GM21529 (cell line): ENCODE measurements around the gene SPINK2.

Source experiments
- ATAC-seq: cut with Tn5 transposase; IDR thresholded peaks from one replicate; pipeline ENCODE4 v1.9.1; 2021; ENCODE audit not compliant: unreplicated experiment

SPINK2 gene

DNA sequence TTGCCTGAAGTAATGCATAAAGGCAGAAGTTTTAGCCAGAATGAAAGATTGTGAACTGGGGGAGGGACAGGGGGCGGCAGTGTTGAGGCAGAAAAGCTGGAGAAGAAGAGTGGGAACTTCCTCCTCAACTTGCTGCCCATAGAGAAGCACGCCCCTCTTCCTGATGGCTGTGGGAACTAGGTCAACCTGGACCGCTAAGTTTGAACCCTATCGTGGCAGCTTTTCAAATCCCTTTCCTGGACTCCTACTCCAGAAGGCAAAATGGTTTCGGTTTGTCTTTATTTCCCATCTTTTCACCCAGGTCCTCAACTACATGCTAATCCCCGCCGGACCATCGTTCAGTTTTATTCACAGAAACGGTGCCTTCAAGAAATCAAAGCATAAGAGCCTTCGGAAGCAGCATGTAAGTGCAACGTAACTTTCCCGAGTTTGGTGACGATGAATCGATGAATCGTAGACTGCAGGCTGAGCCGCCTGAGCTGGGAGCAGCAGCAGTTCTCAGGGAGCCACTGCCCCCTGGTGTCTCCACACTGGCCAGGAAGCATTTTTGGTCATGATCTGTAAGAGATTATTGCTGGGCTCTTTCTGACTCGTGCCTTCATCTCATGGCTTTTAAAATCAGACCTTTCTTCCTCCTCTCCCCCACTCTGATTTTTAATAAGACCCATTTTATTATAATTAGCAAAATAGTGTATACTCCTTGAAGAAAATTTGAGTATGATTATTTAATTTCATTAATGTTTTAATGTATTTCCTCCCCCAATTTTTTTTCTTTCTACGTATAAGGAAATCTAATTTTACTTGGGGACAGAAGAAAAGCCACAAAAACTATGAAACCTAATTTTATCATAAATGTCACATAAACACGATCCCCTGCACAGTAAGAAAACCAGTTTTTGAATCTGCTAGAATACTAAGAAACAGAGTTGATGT lies 21.4 kb downstream of the SPINK2 start:
- peak; percentile 91 for ATAC-seq

DNA sequence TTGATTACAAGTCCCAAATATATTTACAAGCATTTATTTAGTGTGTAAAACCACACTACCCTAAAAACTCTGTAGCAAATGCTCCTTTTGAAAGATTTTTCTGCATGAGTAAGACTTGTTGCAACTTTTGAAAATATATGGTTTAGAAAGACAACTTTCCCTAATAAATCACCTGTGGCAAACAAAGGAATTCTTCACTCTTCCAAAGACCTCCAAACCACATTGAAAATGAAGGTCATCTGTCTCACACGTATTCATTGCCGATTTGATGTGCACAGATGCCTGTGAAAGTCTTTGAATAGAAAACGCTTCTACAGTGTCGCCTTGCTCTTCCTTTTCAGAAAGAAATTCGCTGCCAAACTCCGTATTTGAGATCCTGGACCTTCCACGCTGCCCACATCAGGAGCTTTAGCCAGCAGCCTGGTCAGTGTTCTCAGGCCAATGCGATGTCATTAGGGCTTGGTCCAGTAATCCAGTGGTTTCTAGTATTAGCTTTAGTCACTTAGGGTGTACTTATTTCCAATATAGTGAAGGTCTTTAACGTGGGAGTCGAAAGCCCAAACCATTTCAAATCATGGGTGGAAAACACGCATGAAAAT lies 22.2 kb downstream of the SPINK2 start:
- no peak for ATAC-seq

DNA sequence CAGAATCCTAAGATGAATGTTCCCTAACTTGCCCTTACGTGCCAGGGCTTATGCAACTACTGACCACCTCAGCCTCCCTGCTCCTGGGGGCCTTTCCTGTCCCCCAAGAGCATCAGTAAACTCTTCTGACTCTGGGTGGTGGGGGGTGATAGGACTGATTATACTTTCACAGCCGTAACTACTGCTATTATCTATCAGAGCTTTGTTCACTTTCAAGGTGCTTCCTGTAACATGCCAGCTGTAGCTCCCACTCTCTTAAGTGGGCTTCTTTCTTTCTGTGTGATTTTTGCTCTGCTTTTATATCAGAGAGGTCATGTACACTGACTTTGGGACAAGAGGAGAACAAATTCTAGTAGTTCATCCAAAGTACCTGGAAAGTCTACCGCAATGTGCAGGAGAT lies 25.3 kb downstream of the SPINK2 start:
- ATAC-seq: no peak

DNA sequence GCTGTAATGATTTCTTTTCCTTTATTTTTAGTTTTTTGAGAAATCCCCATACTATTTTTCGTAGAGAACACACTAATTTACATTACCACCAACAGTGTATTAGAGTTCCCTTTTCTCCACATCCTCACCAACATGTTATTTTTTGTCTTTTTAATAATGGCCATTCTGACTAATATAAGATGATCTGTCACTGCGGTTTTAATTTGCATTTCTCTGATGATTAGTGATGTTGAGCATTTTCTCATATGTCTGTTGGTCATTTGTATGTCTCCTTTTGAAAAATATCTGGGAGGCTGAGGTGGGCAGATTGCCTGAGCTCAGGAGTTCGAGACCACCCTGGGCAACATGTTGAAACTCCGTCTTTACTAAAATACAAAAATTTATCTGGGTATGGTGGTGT lies 30.2 kb downstream of the SPINK2 start:
- ATAC-seq: no peak

DNA sequence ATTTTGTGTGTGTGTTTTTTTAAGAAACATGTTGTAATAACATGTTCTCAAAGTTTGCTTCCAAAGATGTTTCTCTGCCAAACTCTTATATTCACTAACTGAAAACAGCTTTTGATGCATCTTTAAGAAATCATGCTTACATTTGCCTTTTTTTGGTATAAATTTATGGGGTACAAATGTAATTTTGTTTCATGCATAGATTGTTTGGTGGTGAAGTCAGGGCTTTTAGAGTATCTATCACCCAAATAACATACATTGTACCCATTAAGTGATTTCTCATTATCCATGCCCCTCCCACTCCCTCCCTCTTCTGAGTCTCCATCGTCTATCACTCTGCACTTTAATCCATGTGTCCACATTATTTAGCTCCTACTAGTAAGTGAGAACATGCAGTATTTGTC lies 30.8 kb downstream of the SPINK2 start:
- no peak for ATAC-seq

DNA sequence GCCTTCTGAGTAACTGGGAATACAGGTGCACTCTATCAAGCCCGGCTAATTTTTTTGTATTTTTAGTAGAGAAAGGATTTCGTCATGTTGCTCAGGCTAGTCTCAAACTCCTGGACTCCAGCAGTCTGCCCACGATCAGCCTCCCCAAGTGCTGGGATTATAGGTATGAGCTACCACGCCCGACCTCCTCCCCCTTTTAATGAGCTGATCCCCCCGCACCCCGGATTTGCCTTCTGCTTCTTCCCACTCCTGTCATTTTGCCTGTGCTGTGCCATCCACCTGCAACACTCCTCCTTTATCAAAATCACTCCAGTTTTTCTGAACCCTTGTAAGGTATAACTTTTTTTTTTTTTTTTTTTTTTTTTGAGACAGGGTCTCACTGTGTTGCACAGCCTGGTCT lies 33.4 kb downstream of the SPINK2 start:
- no peak for ATAC-seq

DNA sequence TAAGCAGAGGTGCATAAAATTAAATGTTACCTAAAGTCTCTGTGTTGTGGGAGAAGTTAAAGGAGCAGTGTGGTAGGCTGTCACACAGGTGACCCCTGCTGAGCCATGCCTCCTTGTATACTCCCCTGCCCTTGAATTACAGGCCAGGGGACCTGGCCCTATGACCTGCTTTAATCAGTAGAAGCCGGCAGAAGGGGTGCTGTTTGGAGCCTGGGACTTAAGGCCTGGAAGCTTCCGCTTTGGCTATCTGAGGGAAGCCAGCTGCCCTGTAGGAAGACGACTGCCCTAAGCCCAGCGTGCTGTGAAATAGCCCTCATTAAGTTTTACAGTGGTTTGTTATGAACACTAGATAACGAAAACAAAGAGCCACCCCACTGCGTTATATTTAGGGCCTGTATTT lies 34.1 kb downstream of the SPINK2 start:
- ATAC-seq: no peak

DNA sequence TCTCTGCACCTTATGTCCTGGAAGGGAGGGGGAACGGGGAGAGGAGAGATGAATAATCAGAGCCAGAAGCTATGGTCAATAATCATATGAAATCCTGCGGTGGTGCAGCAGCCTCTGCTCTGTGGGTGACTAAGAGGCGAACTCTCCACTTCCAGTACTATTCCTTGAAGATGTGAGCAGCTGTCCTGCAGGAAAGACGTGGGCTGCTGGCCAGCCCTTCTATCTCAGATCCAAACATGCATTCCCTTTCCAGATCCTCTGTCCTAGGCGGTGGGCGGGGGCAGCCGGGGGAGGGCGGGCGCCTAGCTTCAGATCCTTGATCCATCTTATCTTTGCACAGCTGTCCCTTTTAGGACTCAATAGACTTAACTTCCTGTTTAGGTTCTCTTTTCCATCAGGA lies 34.5 kb downstream of the SPINK2 start:
- ATAC-seq: no peak

DNA sequence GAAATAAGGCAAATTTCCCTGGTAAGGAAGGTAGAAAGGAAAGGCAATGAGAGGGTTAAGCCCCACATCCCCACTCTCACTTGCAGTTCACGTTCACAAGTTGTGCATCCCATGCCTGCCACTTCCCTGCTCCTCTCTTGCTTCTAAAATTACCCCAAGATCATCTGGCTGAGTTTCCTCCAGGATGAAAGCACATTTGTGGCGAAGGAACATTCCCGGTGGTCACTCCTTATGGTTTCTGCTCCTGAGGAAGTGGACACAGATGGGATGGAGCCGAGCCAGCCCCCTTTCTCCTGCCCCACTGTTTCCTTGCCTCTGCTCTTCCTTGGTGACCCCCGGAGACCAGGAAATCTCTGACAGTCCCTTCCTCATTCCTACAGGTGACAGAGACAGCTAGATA lies 37.5 kb downstream of the SPINK2 start:
- ATAC-seq: no peak

DNA sequence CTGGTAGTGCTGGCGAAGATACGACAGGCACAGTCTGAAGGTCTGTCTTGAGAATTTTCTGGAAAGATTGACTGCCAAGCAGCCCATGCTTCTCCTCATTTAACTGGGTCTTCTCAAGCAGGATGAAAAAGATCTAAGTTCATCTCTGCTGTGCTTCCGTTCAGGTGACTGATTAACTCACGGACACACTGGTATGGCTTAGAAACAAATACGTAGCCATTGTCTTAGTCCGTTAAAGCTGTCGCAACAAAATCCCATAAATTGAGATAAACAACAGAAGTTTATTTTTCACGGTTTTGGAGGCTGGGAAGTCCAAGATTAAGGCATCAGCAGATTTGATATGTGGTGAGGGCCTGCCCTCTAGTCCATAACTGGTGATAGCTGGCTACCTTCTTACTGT lies 39.5 kb downstream of the SPINK2 start:
- ATAC-seq: no peak

DNA sequence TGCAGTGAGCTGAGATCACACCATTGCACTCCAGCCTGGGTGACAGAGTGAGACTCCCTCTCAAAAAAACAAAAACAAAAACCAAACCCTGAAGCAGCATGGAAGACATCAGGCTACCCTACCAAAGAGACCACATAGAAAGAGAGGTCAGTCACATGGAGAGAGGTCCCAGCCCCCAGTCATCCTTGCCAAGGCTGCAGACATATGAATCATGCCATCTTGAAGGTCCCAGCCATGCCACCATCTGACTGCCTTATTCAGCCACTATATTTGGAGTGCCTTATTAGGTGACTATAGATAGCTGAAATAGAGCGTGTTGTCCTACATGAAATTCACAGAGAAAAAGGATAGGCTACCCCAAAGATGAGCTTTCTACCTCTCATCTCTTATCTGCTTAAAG lies 48.2 kb downstream of the SPINK2 start:
- ATAC-seq: no peak

DNA sequence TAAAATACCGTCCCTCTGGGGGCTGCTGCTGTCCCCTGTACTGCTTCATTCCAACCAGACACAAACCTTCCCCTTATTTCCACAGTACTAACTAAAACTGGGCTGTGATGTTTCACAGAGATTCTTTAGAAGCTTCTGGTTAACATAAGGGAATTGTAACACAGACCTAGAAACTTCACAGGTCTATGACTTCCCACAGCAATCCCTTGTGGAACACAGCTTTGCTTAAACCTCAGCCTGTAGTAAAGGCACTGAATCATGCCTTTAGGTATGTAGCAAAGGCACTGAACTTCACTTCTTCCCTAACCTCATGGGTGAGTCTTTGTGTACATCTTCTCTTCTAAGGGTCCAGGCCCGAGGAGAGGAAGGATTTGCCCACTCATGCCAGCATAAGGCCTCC lies 49.4 kb downstream of the SPINK2 start:
- ATAC-seq: no peak

DNA sequence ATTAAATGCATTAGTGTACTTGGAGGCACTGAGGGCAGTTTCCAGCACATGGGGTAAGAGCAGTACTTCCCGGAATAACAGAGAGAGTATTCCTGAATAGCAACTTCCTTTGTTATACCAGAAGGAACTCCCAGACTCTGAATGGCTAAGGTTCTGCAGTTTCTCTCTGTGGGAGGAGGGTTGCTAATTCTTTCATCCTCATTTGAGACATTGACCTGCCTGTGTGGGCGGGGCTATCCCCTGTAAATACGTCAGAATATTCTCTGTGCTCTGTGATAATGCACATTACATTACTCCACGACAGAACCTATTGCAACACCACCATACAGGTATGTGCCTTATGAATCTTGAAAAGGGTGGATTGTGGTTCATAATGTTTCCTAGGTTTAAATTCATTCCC lies 52.7 kb downstream of the SPINK2 start:
- ATAC-seq: no peak

DNA sequence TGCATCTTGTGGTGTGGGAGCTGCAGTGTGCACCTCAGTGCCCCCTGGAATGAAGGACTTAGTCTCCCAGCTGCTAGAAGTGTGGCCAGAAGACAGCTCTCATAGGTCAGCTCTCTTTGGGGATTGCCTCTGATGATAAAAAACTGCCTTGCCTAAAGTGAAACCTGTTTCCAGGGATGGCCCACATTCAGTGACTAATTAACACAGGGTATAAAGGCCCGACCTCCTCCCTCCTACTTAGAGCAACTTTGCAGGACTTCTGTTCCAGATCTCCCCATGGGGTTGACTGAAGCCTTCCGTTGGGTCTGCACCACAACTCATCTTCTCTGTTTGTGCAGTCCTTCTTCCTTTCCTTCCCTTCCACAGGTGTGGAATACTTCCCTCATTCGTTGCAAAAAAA lies 53.2 kb downstream of the SPINK2 start:
- ATAC-seq: no peak

DNA sequence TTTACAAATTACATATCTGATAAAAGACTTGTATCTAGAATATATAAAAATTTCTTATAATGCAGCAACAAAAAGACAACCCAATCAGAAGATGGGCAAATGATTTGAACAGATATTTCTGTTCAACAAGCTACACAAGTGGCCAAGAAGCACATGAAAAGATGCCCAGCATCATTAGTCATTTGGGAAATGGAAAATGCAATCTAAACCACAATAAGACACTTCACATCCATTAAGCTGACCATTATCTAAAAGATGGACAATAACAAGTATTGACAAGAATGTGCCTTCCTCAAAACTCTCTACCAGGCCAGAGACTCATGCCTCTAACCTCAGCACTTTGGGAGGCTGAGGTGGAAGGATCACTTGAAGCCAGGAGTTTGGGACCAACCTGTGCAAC lies 53.9 kb downstream of the SPINK2 start:
- no peak for ATAC-seq

DNA sequence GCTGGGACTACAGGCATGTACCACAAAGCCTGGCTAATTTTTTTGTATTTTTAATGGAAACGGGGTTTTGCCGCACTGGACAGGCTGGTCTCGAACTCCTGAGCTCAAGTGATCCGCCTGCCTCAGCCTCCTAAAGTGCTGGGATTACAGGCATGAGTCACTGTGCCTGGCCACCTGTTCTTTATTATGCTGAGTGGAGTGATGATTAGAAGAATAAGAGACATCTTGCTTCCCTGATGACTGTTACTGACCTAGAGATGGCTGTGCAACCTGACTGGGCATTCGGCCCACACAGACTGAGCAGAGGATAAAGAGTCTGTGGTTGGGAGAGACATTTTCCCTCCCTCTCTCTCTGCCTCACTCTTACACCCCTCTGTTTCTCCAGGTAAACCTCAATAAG lies 56.7 kb downstream of the SPINK2 start:
- ATAC-seq: no peak

DNA sequence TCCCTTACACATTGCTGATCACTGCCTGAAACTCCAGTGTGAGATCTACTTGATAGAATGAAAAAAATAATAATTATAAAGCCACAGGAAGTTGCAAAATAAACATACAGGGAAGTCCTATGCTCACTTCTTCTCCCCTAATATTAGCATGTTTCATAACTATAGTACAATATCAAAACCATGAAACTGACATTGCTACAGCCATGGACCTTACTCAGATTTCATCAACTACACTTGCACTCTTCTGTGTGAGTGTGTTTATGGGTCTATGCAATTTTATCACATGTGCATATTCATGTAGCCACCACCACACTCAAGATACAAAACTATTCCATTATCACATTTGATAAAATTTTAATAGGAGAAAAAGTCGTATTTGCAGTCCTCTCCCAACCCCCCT lies 57.3 kb downstream of the SPINK2 start:
- no peak for ATAC-seq

DNA sequence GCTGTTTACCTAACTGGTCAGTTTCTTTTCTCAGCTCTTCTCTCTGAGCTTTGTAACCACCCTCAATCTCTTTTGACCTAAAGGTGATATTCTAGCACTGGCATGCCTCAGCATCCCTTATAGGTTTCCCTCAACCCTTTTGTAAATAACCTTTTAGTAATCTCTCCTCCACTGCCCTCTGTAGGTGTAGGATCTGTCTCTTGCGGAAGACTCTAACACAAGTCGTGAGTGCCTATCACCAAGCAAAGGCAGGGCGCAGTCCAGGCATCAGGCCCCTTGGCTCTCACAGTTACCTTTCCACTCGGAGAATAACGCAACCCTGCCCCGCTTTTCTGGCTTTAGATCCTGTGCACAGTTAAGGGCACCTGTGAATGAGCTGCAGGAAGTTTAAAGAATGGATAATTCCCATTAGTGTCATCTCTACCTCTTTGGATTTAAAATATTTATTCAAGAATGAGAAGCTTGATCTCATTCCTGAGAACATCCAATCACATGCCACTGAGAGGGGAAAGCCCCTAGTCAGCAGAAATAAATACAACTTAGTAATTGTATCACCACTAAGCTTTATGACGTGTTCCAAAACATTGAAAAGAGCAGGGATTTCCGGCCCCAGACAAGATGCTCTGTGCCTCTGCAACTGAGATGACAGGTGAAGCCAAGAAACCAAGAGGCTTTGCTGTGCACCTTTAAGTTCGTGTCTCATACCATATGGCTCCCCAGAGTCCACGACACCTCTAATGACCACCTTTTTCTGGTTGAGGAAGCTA lies 58.8 kb downstream of the SPINK2 start:
- peak; percentile 39 for ATAC-seq

DNA sequence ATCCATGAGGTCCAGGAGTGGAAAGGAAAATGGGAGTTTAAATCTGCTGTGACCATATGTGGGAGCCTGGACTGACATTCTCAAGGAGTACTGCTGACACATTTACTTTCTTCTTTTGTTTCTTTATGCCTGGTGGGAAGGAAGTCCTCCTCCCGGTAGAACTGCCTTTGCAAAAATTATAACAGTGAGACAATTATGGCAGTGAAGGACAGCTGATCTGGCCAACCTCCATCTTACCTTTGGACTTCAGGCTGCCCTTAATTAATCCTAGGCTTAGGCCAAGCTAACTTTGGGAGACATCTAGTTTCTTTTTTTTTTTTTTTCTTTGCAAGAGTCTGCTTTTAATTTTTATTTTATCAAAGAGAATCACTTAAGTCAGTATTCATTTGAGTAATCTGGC lies 61.3 kb downstream of the SPINK2 start:
- ATAC-seq: no peak
